Thymus (tissue), 11 donors: ENCODE results near the gene AGBL3. TPM values are rescaled to one million over a fixed set of nuclear protein-coding genes. Genes with fewer than 3 reads are reported as not detected.
A peak's percentile ranks its signal among the peaks of the same experiment; 100 is the strongest.

Source experiments
- DNase-seq, 9 donors: peaks; one replicate each; pipeline ENCODE4 v3.0.0-alpha.2; 2013; ENCODE audit warnings: low spot score in 9 of 9, low read depth in 6 of 9, missing footprints in 1 of 9
- H3K27ac ChIP-seq, 2 donors: one replicate each; pipeline ENCODE4 v1.5.1; 2013; ENCODE audit warnings: control low read depth in 1 of 2, low read depth in 1 of 2, low read length in 1 of 2, mild to moderate bottlenecking in 1 of 2, moderate library complexity in 1 of 2
- H3K27me3 ChIP-seq, 2 donors: one replicate each; pipeline ENCODE4 v1.5.1; 2013; ENCODE audit warnings: low read length in 1 of 2; ENCODE audit not compliant: control insufficient read depth in 2 of 2, insufficient read depth in 1 of 2
- H3K36me3 ChIP-seq, 2 donors: one replicate each; pipeline ENCODE4 v1.5.1; 2013; ENCODE audit warnings: low read length in 1 of 2, mild to moderate bottlenecking in 1 of 2, moderate library complexity in 1 of 2; ENCODE audit not compliant: control insufficient read depth in 2 of 2, insufficient read depth in 2 of 2
- H3K4me1 ChIP-seq, 2 donors: one replicate each; pipeline ENCODE4 v1.5.1; 2013; ENCODE audit warnings: low read length in 2 of 2; ENCODE audit not compliant: control insufficient read depth in 2 of 2, insufficient read depth in 2 of 2
- H3K4me3 ChIP-seq, 2 donors: one replicate each; pipeline ENCODE4 v1.5.1; 2013; ENCODE audit warnings: low read length in 2 of 2, control low read depth in 1 of 2, mild to moderate bottlenecking in 1 of 2
- H3K9me3 ChIP-seq, 2 donors: one replicate each; pipeline ENCODE4 v1.5.1; 2013; ENCODE audit warnings: low read length in 1 of 2, mild to moderate bottlenecking in 1 of 2; ENCODE audit not compliant: control insufficient read depth in 2 of 2, insufficient read depth in 1 of 2
- WGBS: extraction: QIAGEN DNeasy Blood & Tissue Kit; methylation state at CpG from one replicate; pipeline ENCODE4 v1.1.7; 2013; 5-methylcytosine and 5-hydroxymethylcytosine counted together
- polyA plus RNA-seq: library from polyadenylated mRNA; stranded (reverse); fragments of 200-250 nt; gene quantifications from one replicate; pipeline ENCODE4 v1.2.3, GENCODE V29; 2013
- total RNA-seq: library from RNA; stranded (reverse); fragments of 120-200 nt; gene quantifications from one replicate; pipeline ENCODE4 v1.2.4, GENCODE V29; 2013
- donor health status: healthy.

The AGBL3 gene
- total and polyA plus RNA-seq, 2 donors: 1.9 TPM

DNA sequence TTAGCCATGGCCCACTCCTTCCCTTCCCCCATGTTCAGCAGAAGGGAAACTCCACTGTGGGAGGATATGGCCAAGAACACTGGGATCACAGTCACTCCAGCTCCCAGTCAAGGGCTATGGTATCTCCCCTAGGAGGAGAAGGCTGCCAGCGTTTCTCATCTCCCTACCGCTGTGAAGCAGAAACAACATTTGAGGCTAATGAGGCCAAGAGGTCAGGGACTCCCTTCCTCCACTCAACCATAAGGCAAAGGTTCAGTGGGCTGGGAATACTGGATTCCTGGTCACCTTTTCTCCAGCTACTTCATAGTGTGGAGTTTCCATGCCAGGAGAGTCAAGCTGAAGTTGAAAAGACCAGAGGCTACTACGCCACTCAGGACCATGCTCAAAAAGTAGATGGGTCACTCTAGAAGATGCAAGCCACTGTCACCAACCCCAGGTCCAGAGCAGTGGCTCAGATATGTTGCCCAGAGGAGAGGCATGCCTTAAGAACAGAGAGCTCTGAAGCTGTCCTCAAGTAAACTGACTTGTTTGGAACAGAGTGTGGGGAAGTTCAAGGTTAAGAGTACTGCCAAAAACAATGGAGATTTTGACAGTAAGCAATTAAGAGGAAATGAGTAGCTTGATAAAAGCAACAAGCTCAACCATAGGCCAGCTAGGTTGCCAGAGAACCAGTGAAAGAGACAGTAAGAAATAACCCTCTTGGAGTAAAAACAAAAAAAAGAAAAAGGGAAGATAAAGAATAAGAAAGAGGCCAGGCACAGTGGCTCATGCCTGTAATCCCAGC lies 157.8 kb downstream of the AGBL3 start:
- Histone ChIP-seq H3K36me3 (no peaks in the 10 kb centered on the region), H3K27me3 (no peaks in the 10 kb centered on the region), H3K9me3 (no peaks in the 10 kb centered on the region), H3K27ac (no peak overlapping the region), H3K4me3 (no peak overlapping the region), H3K4me1 (peaks cover 3 to 11% of the 10 kb centered on the region in 2 donors)
- no peak for DNase-seq
- WGBS: 97% methylated on average over 3 of the region's 3 CpGs

DNA sequence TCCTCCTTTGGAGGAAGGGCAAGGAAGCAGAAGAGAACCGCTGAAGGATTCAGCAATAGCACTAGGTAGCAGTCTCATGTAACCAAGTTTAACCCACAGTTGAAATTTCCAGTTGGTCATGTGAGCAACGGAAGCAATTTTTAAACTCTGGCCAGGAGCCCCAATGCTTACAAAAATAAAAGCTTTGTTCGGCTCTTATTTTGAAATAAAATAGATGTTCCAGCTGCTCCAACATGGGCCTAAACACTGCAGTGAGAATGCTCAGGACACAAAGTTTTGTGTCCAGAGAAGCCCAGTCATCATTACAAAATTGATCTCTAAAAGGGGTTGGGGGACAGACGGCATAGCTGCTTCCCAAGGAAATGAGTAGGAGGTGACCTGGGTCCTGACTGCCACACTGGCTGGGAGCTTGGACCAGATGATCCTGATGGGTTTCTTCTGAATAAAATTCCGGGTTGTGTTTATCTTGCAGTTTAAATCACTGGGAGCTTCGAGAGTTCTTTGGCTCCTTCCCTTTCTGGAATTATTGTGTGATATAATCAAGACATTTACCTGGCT lies 161.1 kb downstream of the AGBL3 start:
- Histone ChIP-seq H3K9me3 (no peaks in the 10 kb centered on the region), H3K4me1 (peaks cover 3 to 11% of the 10 kb centered on the region in 2 donors), H3K27ac (peak overlapping the region; percentile 94 to 98), H3K36me3 (no peaks in the 10 kb centered on the region), H3K27me3 (no peaks in the 10 kb centered on the region), H3K4me3 (peak overlapping the region; percentile 52 to 70)
- 9% methylated on average over 6 of the region's 6 CpGs for WGBS
- DNase-seq: peak in 2 of 9 donors; percentile 4 to 42

DNA sequence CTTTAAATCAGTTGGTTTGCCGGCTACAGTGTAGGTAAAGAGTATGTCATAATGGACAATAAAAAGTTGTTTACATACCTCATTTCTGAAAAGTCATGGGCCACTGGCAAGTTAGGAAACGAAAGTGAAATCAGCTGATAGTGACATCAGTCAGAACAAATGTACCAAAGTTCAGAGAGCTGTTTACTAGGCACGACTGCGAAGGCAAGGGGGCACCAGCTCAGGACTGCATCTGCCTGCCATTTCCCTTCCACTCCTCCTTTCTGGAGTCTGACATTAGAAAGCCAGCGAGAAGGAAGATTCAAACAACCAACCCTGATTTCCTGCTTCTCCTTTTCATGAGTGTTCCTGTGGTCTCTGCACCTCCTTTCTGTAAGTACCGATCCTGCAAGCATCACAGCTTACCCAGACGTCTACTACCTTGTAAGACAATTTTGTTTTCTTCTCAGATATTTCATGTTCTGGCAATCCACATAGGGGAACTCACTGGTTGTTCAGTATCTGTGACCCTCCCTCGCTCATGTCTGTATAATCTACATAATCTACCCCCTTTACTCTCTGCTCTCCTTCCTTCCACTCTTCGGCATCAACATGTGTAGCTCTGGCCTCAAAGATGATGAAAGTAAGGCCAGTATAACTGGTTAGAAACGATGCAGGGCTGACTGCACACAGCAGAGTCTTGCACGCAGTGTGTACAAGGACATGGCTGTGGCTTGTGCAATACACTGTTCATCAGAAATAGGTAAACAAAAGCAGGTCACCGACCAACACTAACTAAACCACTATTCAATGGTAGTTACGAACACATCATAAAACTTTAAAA lies 161.8 kb downstream of the AGBL3 start, which contains the start of gene TMEM140:
TMEM140 (plus strand) TSS at position 174 of the 823 bp plus-strand sequence. CDS start 16,370 bp downstream, outside the sequence.
- Histone ChIP-seq H3K4me1 (peaks cover 3 to 11% of the 10 kb centered on the region in 2 donors), H3K4me3 (peak within 1 kb of the TSS; percentile 52 to 70), H3K27me3 (no peaks in the 10 kb centered on the region), H3K9me3 (no peaks in the 10 kb centered on the region), H3K27ac (peak within 1 kb of the TSS; percentile 94 to 98), H3K36me3 (no peaks in the 10 kb centered on the region)
- 10% methylated on average over 13 of the region's 13 CpGs for WGBS
- peak in 7 of 9 donors; percentile 48 to 86 (median 63) for DNase-seq

DNA sequence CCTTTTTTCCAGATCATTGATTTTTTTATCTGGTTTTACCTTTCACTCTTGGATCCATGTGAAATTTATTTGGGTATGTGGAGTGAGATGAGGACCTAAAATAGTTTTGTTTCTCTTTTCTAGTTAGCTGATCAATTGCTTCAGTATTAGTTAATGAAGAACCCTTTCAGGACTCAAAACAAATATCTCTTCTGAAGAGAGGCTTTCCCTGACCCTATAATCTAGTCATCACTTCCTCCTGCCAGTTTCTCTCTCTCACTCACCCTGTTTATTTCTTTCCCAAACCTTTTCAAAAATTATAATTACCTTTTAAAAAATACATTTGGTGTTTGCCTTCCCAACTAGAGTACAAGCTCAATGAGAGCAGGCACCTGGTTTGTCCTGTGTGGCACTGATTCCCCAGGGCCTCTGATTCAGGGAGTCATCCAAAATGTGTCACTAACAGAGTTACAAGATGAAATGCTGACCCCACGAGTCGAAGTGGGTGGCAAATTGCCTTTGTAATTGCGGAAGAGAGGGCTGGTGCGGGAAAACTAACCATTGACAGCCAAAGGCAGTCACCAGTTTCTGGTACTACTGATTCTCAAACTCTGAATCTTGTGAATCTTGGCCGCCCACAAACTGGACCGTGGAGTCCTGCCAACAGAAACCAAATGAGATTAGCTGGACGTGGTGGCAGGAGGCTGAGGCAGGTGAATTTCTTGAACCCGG lies 163.9 kb downstream of the AGBL3 start:
- peaks cover 3 to 11% of the 10 kb centered on the region in 2 donors for H3K4me1 ChIP-seq
- H3K4me3 ChIP-seq: no peak overlapping the region
- WGBS: 84% methylated on average over 8 of the region's 8 CpGs

DNA sequence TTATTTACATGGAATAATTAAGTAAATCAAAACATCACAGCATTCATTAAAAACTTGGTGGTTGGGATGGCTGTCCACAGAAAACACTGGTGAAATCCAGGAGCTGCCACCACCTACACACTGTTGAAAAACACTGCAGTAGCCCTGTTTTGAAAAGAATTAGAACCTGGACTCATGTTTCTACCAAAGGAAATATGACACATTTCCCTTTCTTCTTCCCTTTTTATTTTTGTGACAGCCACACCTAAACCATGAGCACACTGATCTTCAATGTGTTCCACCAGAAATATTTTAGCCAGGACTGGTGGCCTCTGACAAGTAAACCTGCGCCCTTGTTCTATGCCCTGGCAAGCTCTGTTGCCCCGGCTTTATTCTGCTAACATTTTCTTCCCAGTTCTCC lies 164.8 kb downstream of the AGBL3 start:
- 96% methylated on average over 2 of the region's 2 CpGs for WGBS
- Histone ChIP-seq H3K4me3 (no peak overlapping the region), H3K36me3 (no peaks in the 10 kb centered on the region), H3K27ac (no peak overlapping the region), H3K27me3 (no peaks in the 10 kb centered on the region), H3K9me3 (no peaks in the 10 kb centered on the region), H3K4me1 (peaks cover 3 to 11% of the 10 kb centered on the region in 2 donors)
- DNase-seq: no peak

More for the DNA sequence above, 163.9 kb downstream of the AGBL3 start:
- H3K9me3 ChIP-seq: no peaks in the 10 kb centered on the region
- H3K27ac ChIP-seq: no peak overlapping the region
- DNase-seq: no peak
- H3K27me3 ChIP-seq: no peaks in the 10 kb centered on the region
- H3K36me3 ChIP-seq: no peaks in the 10 kb centered on the region

DNA sequence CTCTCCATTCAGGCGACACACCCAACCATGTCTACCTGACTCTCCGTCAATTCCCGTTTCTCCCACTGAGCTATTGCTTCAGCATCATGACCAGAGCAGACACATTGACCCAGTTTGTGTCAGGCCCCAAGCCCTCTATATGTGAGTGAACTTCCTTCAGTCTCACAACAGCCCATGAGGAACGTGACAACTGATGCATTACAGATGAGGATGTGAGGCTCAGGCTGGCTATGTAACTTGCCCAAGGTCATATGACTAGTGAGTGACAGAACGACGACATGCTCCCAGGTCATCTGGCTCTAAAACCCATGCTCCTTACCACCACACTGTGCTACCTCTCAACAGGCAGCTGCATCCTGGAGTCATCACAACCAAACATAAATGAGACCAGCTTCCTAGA lies 165.2 kb downstream of the AGBL3 start:
- peaks cover 0 to under 1% of the 10 kb centered on the region in 2 donors for H3K9me3 ChIP-seq
- no peak overlapping the region for H3K4me3 ChIP-seq
- H3K27me3 ChIP-seq: no peaks in the 10 kb centered on the region
- peaks cover 3 to 11% of the 10 kb centered on the region in 2 donors for H3K4me1 ChIP-seq
- H3K36me3 ChIP-seq: no peaks in the 10 kb centered on the region
- H3K27ac ChIP-seq: no peak overlapping the region
- no peak for DNase-seq
- 89% methylated on average over 6 of the region's 6 CpGs for WGBS

DNA sequence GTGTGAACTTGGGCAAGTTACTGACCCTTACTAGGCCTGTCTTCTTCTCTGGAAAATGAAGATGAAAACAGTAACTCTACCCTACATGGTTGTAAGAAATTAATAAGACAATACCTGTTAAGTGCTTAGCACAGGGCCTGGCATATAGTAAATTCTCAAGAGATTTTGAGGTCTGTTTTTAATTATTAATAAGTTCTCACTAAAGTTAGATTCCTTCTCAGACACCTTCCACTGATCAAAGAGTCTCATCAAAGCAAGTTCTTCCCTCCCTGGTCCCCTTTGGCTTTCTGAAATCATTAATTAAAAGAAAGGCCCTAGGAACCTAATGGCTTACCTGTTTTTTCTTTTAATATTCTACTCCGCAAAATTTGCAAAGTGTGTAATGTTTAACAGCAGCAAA lies 166.1 kb downstream of the AGBL3 start:
- Histone ChIP-seq H3K4me1 (peaks cover 1 to 6% of the 10 kb centered on the region in 2 donors), H3K9me3 (peaks cover 0 to 6% of the 10 kb centered on the region in 2 donors), H3K27ac (peak overlapping the region in 1 of 2 donors; percentile 1), H3K27me3 (no peaks in the 10 kb centered on the region), H3K4me3 (no peak overlapping the region), H3K36me3 (peaks cover 0 to 1% of the 10 kb centered on the region in 2 donors)
- DNase-seq: no peak
- 99% methylated on average over 1 of the region's 1 CpG for WGBS

DNA sequence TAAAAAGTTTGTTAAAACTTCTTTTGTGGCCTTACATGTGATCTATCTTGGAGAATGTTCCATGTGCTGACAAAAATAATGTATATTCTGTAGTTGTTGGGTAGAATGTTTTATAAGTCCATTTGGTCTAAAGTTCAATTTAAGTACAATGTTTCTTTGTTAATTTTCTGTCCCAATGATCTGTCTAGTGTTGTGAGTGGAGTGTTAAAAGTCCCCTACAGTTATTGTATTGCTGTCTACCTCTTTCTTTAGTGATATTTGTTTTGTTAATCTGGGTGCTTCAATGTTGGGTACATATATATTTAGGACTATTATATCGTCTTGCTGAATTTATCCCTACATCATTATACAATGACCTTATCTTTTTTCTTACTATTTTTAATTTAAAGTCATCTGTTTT lies 168.4 kb downstream of the AGBL3 start:
- Histone ChIP-seq H3K4me3 (no peak overlapping the region), H3K4me1 (no peaks in the 10 kb centered on the region), H3K36me3 (peaks cover 0 to 6% of the 10 kb centered on the region in 2 donors), H3K27ac (no peak overlapping the region), H3K9me3 (peaks cover 2 to 16% of the 10 kb centered on the region in 2 donors), H3K27me3 (no peaks in the 10 kb centered on the region)
- no peak for DNase-seq
- 97% methylated on average over 1 of the region's 1 CpG for whole genome bisulfite sequencing
